CD14-positive monocyte (primary cell): ENCODE data around the gene BATF. TPM values are rescaled to one million over a fixed set of nuclear protein-coding genes. Genes with fewer than 3 reads are reported as not detected.

Experiments used
- DNase-seq, 3 donors: peaks; one replicate each; pipeline ENCODE4 v3.0.0-alpha.2; 2011 to 2022
- H2AFZ ChIP-seq: 2 replicates; pipeline ENCODE4 v1.6.0; 2012; ENCODE audit warnings: mild to moderate bottlenecking, low read depth, low read length, inconsistent platforms; ENCODE audit not compliant: insufficient read depth, poor library complexity, severe bottlenecking
- H3K27ac ChIP-seq, 2 donors: 1 replicate in 1 of 2; 2 replicates in 1 of 2; pipeline ENCODE4 v1.5.1; 2012 to 2013; ENCODE audit warnings: low read length in 2 of 2, control low read depth in 1 of 2, inconsistent platforms in 1 of 2, low read depth in 1 of 2, mild to moderate bottlenecking in 1 of 2
- H3K27me3 ChIP-seq, 2 donors: one replicate each; pipeline versions ENCODE4 v1.6.0 to v1.6.1; 2011 to 2013; ENCODE audit warnings: low read length in 2 of 2; ENCODE audit not compliant: control insufficient read depth in 2 of 2, insufficient read depth in 2 of 2
- H3K36me3 ChIP-seq, 2 donors: replicated peaks in 1 of 2; 1 replicate in 1 of 2; 2 replicates in 1 of 2; pipeline versions ENCODE4 v1.5.1 to v1.6.1; 2012 to 2013; ENCODE audit warnings: low read length in 2 of 2, control low read depth in 1 of 2, inconsistent platforms in 1 of 2, mild to moderate bottlenecking in 1 of 2; ENCODE audit not compliant: insufficient read depth in 2 of 2, control insufficient read depth in 1 of 2
- H3K4me1 ChIP-seq, 2 donors: 1 replicate in 1 of 2; 2 replicates in 1 of 2; pipeline versions ENCODE4 v1.5.1 to v1.6.1; 2012 to 2013; ENCODE audit warnings: low read length in 2 of 2, control low read depth in 1 of 2, inconsistent platforms in 1 of 2, mild to moderate bottlenecking in 1 of 2, moderate library complexity in 1 of 2; ENCODE audit not compliant: insufficient read depth in 2 of 2, control insufficient read depth in 1 of 2
- H3K4me2 ChIP-seq: replicated peaks from 2 replicates; pipeline ENCODE3; 2012; ENCODE audit warnings: low read length, moderate library complexity, mild to moderate bottlenecking; ENCODE audit not compliant: poor library complexity, severe bottlenecking; ENCODE audit errors: extremely low read depth
- H3K4me3 ChIP-seq, 3 experiments: fragments of 200-600 bp in 1 of 3; sonication (generic) in 1 of 3; replicated peaks in 1 of 3; 1 replicate in 2 of 3; 2 replicates in 1 of 3; pipeline ENCODE4 v1.5.1; 2011 to 2013; ENCODE audit warnings: low read length in 3 of 3, mild to moderate bottlenecking in 3 of 3, control low read depth in 2 of 3, low read depth in 2 of 3, inconsistent platforms in 1 of 3, moderate library complexity in 1 of 3
- H3K79me2 ChIP-seq: 2 replicates; pipeline ENCODE4 v1.6.0; 2012; ENCODE audit warnings: mild to moderate bottlenecking, control low read depth, inconsistent platforms, low read length, moderate library complexity; ENCODE audit not compliant: insufficient read depth
- H3K9ac ChIP-seq: 2 replicates; pipeline ENCODE4 v1.6.0; 2017; ENCODE audit warnings: low read length, mild to moderate bottlenecking; ENCODE audit not compliant: insufficient read depth, poor library complexity, severe bottlenecking
- H3K9me3 ChIP-seq, 2 donors: replicated peaks in 1 of 2; 1 replicate in 1 of 2; 2 replicates in 1 of 2; pipeline versions ENCODE4 v1.5.1 to v1.6.1; 2012 to 2013; ENCODE audit warnings: low read length in 2 of 2, control low read depth in 1 of 2; ENCODE audit not compliant: control insufficient read depth in 1 of 2, insufficient read depth in 1 of 2
- H4K20me1 ChIP-seq: 2 replicates; pipeline ENCODE4 v1.6.0; 2012; ENCODE audit warnings: mild to moderate bottlenecking, low read length, control low read depth, moderate library complexity; ENCODE audit not compliant: insufficient read depth
- H3K27ac Mint-ChIP-seq, 7 donors: one replicate each; pipeline ENCODE4 v1.8.0; 2020; ENCODE audit warnings: mild to moderate bottlenecking in 7 of 7, mixed read lengths in 7 of 7, moderate library complexity in 6 of 7, inconsistent platforms in 2 of 7
- H3K27me3 Mint-ChIP-seq, 3 donors: one replicate each; pipeline ENCODE4 v1.8.0; 2021 to 2022; ENCODE audit warnings: low read depth in 3 of 3, mild to moderate bottlenecking in 3 of 3, mixed read lengths in 3 of 3, moderate library complexity in 3 of 3, inconsistent platforms in 1 of 3
- H3K36me3 Mint-ChIP-seq, 2 donors: one replicate each; pipeline ENCODE4 v1.8.0; 2020; ENCODE audit warnings: mixed read lengths in 2 of 2, inconsistent platforms in 1 of 2, mild to moderate bottlenecking in 1 of 2
- H3K4me1 Mint-ChIP-seq: one replicate; pipeline ENCODE4 v1.8.0; 2020; ENCODE audit warnings: mild to moderate bottlenecking, mixed read lengths
- H3K4me3 Mint-ChIP-seq, 2 donors: one replicate each; pipeline ENCODE4 v1.8.0; 2020; ENCODE audit warnings: mild to moderate bottlenecking in 2 of 2, mixed read lengths in 2 of 2, moderate library complexity in 1 of 2
- H3K9me3 Mint-ChIP-seq, 7 donors: one replicate each; pipeline ENCODE4 v1.8.0; 2020 to 2022; ENCODE audit warnings: mixed read lengths in 7 of 7, mild to moderate bottlenecking in 6 of 7, moderate library complexity in 6 of 7, inconsistent platforms in 2 of 7
- CTCF ChIP-seq: fragments of 200-600 bp; IDR thresholded peaks from one replicate; pipeline ENCODE4 v1.8.0; 2022; ENCODE audit warnings: antibody characterized with exemption, mild to moderate bottlenecking
- WGBS: methylation state at CpG from one replicate; pipeline ENCODE4 v1.1.5; 2013; ENCODE audit warnings: missing lambda C conversion rate; ENCODE audit not compliant: insufficient coverage; 5-methylcytosine and 5-hydroxymethylcytosine counted together
- intact Hi-C, 2 donors: fragments of 100-400 bp; cut with micrococcal nuclease; formaldehyde crosslinking; loops; one replicate each; pipeline versions ENCODE4 v1.15.0 to v1.15.1; 2023
- polyA plus RNA-seq, 3 donors: library from polyadenylated mRNA; depleted of rRNA in 1 of 3; unstranded in 2 of 3; stranded (reverse) in 1 of 3; fragments of 300-500 nt in 2 of 3; fragments of >200 nt in 1 of 3; fragmentation: Illumina TruSeq in 2 of 3; gene quantifications; 1 replicate in 2 of 3; 2 replicates in 1 of 3; pipeline ENCODE4 v1.2.3, GENCODE V29; 2012 to 2021

BATF gene
- polyA plus RNA-seq, 3 donors = 12.6 to 25.8 (median 20.9) TPM

DNA sequence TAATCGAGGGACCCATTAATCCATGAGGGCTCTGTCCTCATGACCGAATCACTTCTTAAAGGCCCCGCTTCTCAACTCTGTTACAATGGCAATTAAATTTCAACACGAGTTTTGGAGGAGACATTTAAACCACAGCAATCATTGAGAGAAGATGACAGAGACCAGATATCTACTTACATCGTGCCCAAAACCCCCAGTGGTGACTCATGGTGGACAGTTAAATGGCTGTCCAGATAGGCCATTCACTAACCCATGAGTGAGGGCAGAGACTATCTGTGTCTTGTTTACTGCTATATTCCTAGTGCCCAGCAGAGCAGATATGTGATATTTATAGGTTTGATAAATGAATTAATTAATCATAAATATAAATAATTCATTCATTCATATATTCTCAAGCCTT lies 36.2 kb downstream of the BATF start:
- peaks cover 3 to 10% (median 8%) of the 10 kb centered on the region in 7 donors for H3K9me3 Mint-ChIP-seq
- intact Hi-C loops = loop anchor here in 1 of 2 donors (5.0 kb wide), 1 partner anchor 36 kb away; the partner anchor contains the start of gene BATF
- WGBS = 100% methylated on average over 2 of the region's 5 CpGs

DNA sequence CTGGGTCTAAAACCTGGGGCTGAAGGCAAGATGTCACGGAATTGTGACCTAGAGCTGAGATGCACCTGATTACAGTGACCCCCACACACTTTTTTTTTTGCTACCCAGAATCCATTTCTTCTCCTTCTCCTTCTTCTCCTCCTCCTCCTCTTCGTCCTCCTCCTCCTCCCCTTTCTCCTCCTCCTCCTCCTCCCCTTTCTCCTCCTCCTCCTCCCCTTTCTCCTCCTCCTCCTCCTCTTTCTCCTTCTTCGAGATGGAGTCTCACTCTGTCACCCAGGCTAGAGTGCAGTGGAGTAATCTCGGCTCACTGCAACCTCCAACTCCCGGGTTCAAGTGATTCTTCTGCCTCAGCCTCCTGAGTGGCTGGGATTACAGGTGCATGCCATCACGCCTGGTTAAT lies 36.8 kb downstream of the BATF start:
- H3K27ac Mint-ChIP-seq = peak overlapping the region in 1 of 7 donors; percentile 16
- peaks cover 0 to 5% (median 4%) of the 10 kb centered on the region in 3 donors for H3K27me3 Mint-ChIP-seq
- H3K36me3 ChIP-seq = no peaks in the 10 kb centered on the region
- H3K9me3 Mint-ChIP-seq = peaks cover 3 to 10% (median 8%) of the 10 kb centered on the region in 7 donors
- 100% methylated on average over 1 of the region's 6 CpGs for WGBS
- H3K4me3 ChIP-seq = no peak overlapping the region
- no peaks in the 10 kb centered on the region for H3K79me2 ChIP-seq
- no peak overlapping the region for H2AFZ ChIP-seq
- no peak for DNase-seq
- peaks cover 19% of the 10 kb centered on the region for H3K4me1 Mint-ChIP-seq
- no peak overlapping the region for H3K9ac ChIP-seq
- H3K4me2 ChIP-seq = no peak overlapping the region
- peaks cover 16 to 17% of the 10 kb centered on the region in 2 donors for H3K4me1 ChIP-seq
- no peak for TF ChIP-seq CTCF
- no peaks in the 10 kb centered on the region for H3K27me3 ChIP-seq
- H4K20me1 ChIP-seq = no peaks in the 10 kb centered on the region
- no peak overlapping the region for H3K27ac ChIP-seq
- H3K4me3 Mint-ChIP-seq = no peak overlapping the region
- H3K36me3 Mint-ChIP-seq = no peaks in the 10 kb centered on the region
- peaks cover 0 to 11% of the 10 kb centered on the region in 2 donors for H3K9me3 ChIP-seq
- intact Hi-C loops = loop anchor here in 1 of 2 donors (5.0 kb wide), 1 partner anchor 37 kb away; the partner anchor contains the start of gene BATF

More for the DNA sequence above, 36.2 kb downstream of the BATF start:
- Histone ChIP-seq H4K20me1 (no peaks in the 10 kb centered on the region), H3K9me3 (peaks cover 0 to 11% of the 10 kb centered on the region in 2 donors), H3K9ac (no peak overlapping the region), H3K4me2 (no peak overlapping the region), H2AFZ (no peak overlapping the region), H3K4me1 (peaks cover 16 to 17% of the 10 kb centered on the region in 2 donors), H3K27me3 (no peaks in the 10 kb centered on the region), H3K4me3 (no peak overlapping the region), H3K27ac (no peak overlapping the region), H3K36me3 (no peaks in the 10 kb centered on the region), H3K79me2 (no peaks in the 10 kb centered on the region)
- Mint-ChIP-seq H3K27me3 (peaks cover 0 to 5% (median 4%) of the 10 kb centered on the region in 3 donors), H3K4me1 (peaks cover 19% of the 10 kb centered on the region), H3K27ac (no peak overlapping the region), H3K36me3 (no peaks in the 10 kb centered on the region), H3K4me3 (no peak overlapping the region)
- peak in 1 of 3 donors; percentile 66 for DNase-seq
- no peak for TF ChIP-seq CTCF
